K562 (cell line): ENCODE results near the gene COMP. TPM values are rescaled to one million over a fixed set of nuclear protein-coding genes. Genes with fewer than 3 reads are reported as not detected.
A peak's percentile ranks its signal among the peaks of the same experiment; 100 is the strongest.

Source experiments
- CHD4 ChIP-seq: fragments of 200-600 bp; sonication (generic); IDR thresholded peaks from 3 replicates; pipeline ENCODE4 v1.6.1; 2012; ENCODE audit warnings: low read depth, mild to moderate bottlenecking, mixed read lengths, low read length, inconsistent platforms; ENCODE audit not compliant: insufficient read depth, insufficient replicate concordance, poor library complexity, severe bottlenecking
- LEF1 ChIP-seq: fragments of 450-650 bp; IDR thresholded peaks from 2 replicates; pipeline ENCODE4 v1.6.1; 2016; ENCODE audit warnings: mild to moderate bottlenecking
- SAFB2 ChIP-seq: fragments of 200-400 bp; formaldehyde crosslinking; IDR thresholded peaks from 2 replicates; pipeline ENCODE4 v1.6.1; 2018; ENCODE audit warnings: borderline replicate concordance, low read length, low read depth, moderate library complexity; ENCODE audit not compliant: severe bottlenecking
- SMARCA4 ChIP-seq: fragments of 450-650 bp; IDR thresholded peaks from 2 replicates; pipeline ENCODE4 v1.6.1; 2016
- TAF15 ChIP-seq: fragments of 200-400 bp; formaldehyde crosslinking; IDR thresholded peaks from 2 replicates; pipeline ENCODE4 v1.6.1; 2017; ENCODE audit warnings: mild to moderate bottlenecking, low read depth, low read length, moderate library complexity
- polyA plus RNA-seq, 8 experiments: library from polyadenylated mRNA; depleted of rRNA in 4 of 8; stranded (reverse) in 5 of 8; unstranded in 3 of 8; fragments of >200 nt; fragmentation: Nextera tagmentation in 2 of 8; fragmentation: Illumina TruSeq in 1 of 8; extraction: Ambion mirVana in 2 of 8; extraction: Trizol in 1 of 8; gene quantifications; 2 replicates each; pipeline versions ENCODE4 v1.2.1 to v1.2.3, GENCODE V29; 2011 to 2014; ENCODE audit warnings: inconsistent platforms in 1 of 8, missing spikeins in 1 of 8
- total RNA-seq, 7 experiments: library from RNA; depleted of rRNA in 6 of 7; stranded (reverse); fragments of >200 nt in 6 of 7; fragmentation: Illumina TruSeq in 2 of 7; extraction: Trizol in 2 of 7; gene quantifications; 2 replicates each; pipeline versions ENCODE4 v1.2.1 to v1.2.3, GENCODE V29; 2011 to 2021; ENCODE audit warnings: low replicate concordance in 1 of 7
- TF ChIP-seq, protein P1 (sequence below): fragments of 450-650 bp; formaldehyde crosslinking; IDR thresholded peaks from 2 replicates; pipeline ENCODE4 v1.4.0; 2022; ENCODE audit warnings: mild to moderate bottlenecking, moderate library complexity
- TF ChIP-seq, protein P2 (sequence below): IDR thresholded peaks from 2 replicates; pipeline ENCODE4 v1.6.1; 2016; ENCODE audit warnings: missing genetic modification characterization, missing compliant biosample characterization
- TF ChIP-seq, protein P3 (sequence below): fragments of 250-450 bp; sonication (Bioruptor Pico); IDR thresholded peaks from 2 replicates; pipeline ENCODE4 v1.8.0; 2021; ENCODE audit warnings: borderline replicate concordance, mild to moderate bottlenecking, moderate library complexity; ENCODE audit not compliant: poor library complexity, severe bottlenecking
- TF ChIP-seq, protein P4 (sequence below), 2 experiments: fragments of 450-650 bp in 1 of 2; sonication (generic) in 1 of 2; formaldehyde crosslinking in 1 of 2; IDR thresholded peaks; 2 replicates each; pipeline versions ENCODE4 v1.7.1 to v1.9.0; 2016 to 2022; ENCODE audit warnings: inconsistent platforms in 1 of 2, mild to moderate bottlenecking in 1 of 2, missing genetic modification reagents in 1 of 2
- TF ChIP-seq, protein P5 (sequence below): sonication (generic); formaldehyde crosslinking; IDR thresholded peaks from 2 replicates; pipeline ENCODE4 v1.8.0; 2022; ENCODE audit warnings: mild to moderate bottlenecking, missing genetic modification reagents, borderline replicate concordance

Gene COMP
- total and polyA plus RNA-seq, 9 of the 15 experiments (the other 6 are each of a cell fraction or from before 2014, with no cell fraction given): 0.07 TPM; not detected in 8

DNA sequence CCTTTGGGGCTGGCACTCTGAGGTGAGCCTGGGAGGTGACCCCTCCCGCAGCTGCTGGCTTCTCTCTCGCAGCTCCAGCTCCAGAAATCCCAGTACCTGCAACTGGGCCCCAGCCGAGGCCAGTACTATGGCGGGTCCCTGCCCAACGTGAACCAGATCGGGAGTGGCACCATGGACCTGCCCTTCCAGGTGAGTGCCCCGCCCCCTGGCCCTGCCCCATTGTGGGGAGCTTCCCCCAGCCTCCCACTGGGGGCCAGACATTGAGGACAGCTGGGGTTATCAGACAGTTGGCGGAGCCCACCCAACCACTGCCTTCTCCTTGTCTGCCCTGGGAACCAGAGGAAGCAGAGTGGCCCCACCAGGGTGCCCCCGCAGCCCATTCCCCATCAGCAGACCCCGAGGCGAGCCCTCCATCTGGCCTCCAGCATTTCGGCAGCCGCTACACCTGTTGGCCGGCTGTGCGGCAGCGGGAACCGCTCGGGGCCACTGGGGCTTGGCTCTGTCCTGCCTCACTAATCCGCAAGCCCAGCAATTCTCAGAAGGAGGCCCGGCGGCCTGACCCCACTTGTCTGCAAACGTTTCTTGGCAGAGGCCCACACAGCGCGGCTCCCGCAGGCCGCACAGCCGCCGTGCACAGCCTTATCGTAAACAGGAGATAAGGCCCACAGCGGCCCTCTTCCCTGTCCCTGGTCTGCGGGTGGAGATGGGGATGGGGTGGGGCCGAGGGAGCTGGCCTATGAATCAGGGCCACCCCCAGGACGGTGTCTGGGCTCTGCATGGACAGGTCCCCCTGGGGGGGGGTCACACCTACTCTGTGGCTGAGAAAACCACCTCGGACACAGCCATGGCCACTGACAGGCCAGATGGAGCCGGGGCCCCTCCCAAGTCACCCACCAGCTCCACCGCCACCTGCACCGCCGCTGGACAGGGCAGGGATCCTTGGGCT is 48.0 kb downstream of the COMP start (continued):
- TF ChIP-seq, protein P1, sequence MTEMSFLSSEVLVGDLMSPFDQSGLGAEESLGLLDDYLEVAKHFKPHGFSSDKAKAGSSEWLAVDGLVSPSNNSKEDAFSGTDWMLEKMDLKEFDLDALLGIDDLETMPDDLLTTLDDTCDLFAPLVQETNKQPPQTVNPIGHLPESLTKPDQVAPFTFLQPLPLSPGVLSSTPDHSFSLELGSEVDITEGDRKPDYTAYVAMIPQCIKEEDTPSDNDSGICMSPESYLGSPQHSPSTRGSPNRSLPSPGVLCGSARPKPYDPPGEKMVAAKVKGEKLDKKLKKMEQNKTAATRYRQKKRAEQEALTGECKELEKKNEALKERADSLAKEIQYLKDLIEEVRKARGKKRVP (CRISPR knock-in tag): no peak
- TF ChIP-seq, protein P2, sequence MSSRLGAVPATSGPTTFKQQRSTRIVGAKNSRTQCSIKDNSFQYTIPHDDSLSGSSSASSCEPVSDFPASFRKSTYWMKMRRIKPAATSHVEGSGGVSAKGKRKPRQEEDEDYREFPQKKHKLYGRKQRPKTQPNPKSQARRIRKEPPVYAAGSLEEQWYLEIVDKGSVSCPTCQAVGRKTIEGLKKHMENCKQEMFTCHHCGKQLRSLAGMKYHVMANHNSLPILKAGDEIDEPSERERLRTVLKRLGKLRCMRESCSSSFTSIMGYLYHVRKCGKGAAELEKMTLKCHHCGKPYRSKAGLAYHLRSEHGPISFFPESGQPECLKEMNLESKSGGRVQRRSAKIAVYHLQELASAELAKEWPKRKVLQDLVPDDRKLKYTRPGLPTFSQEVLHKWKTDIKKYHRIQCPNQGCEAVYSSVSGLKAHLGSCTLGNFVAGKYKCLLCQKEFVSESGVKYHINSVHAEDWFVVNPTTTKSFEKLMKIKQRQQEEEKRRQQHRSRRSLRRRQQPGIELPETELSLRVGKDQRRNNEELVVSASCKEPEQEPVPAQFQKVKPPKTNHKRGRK: no peak
- no peak for TF ChIP-seq SAFB2
- TF ChIP-seq, protein P3, sequence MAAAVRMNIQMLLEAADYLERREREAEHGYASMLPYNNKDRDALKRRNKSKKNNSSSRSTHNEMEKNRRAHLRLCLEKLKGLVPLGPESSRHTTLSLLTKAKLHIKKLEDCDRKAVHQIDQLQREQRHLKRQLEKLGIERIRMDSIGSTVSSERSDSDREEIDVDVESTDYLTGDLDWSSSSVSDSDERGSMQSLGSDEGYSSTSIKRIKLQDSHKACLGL (CRISPR knock-in tag): no peak
- no peak for TF ChIP-seq LEF1
- TF ChIP-seq, protein P4, sequence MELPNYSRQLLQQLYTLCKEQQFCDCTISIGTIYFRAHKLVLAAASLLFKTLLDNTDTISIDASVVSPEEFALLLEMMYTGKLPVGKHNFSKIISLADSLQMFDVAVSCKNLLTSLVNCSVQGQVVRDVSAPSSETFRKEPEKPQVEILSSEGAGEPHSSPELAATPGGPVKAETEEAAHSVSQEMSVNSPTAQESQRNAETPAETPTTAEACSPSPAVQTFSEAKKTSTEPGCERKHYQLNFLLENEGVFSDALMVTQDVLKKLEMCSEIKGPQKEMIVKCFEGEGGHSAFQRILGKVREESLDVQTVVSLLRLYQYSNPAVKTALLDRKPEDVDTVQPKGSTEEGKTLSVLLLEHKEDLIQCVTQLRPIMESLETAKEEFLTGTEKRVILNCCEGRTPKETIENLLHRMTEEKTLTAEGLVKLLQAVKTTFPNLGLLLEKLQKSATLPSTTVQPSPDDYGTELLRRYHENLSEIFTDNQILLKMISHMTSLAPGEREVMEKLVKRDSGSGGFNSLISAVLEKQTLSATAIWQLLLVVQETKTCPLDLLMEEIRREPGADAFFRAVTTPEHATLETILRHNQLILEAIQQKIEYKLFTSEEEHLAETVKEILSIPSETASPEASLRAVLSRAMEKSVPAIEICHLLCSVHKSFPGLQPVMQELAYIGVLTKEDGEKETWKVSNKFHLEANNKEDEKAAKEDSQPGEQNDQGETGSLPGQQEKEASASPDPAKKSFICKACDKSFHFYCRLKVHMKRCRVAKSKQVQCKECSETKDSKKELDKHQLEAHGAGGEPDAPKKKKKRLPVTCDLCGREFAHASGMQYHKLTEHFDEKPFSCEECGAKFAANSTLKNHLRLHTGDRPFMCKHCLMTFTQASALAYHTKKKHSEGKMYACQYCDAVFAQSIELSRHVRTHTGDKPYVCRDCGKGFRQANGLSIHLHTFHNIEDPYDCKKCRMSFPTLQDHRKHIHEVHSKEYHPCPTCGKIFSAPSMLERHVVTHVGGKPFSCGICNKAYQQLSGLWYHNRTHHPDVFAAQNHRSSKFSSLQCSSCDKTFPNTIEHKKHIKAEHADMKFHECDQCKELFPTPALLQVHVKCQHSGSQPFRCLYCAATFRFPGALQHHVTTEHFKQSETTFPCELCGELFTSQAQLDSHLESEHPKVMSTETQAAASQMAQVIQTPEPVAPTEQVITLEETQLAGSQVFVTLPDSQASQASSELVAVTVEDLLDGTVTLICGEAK (IDR thresholded peaks at IDR 0.05): no peak
- TF ChIP-seq, protein P4 (CRISPR knock-in tag; IDR thresholded peaks at IDR 0.05): no peak
- peak; percentile 65 for TF ChIP-seq SMARCA4
- TF ChIP-seq, protein P5, sequence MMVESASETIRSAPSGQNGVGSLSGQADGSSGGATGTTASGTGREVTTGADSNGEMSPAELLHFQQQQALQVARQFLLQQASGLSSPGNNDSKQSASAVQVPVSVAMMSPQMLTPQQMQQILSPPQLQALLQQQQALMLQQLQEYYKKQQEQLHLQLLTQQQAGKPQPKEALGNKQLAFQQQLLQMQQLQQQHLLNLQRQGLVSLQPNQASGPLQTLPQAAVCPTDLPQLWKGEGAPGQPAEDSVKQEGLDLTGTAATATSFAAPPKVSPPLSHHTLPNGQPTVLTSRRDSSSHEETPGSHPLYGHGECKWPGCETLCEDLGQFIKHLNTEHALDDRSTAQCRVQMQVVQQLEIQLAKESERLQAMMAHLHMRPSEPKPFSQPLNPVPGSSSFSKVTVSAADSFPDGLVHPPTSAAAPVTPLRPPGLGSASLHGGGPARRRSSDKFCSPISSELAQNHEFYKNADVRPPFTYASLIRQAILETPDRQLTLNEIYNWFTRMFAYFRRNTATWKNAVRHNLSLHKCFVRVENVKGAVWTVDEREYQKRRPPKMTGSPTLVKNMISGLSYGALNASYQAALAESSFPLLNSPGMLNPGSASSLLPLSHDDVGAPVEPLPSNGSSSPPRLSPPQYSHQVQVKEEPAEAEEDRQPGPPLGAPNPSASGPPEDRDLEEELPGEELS (CRISPR knock-in tag): no peak
- no peak for TF ChIP-seq CHD4
- no peak for TF ChIP-seq TAF15
